Endothelial cell of umbilical vein (primary cell): ENCODE data around the gene ANKRD12. TPM values are rescaled to one million over a fixed set of nuclear protein-coding genes. Genes with fewer than 3 reads are reported as not detected.
"Not testable (repeated sequence)": the region's sequence is repeated elsewhere in the genome, so short reads cannot be mapped to it uniquely, and the experiment has no call there.

Experiments used
- BruUV-seq: library from RNA; stranded (reverse); fragments of 400-500 nt; replicated peaks from 2 replicates; lab custom pipeline; 2021; lab: Mats Ljungman, UMichigan
- CTCF ChIA-PET: fragments of 300-600, 350-600 bp; sonication (Branson Sonifier 250); formaldehyde crosslinking; loops from one replicate; lab custom pipeline; 2021; ENCODE audit warnings: antibody characterized with exemption, inconsistent platforms; lab: Charles Lee
- POLR2A ChIA-PET: fragments of 300-600, 350-600 bp; sonication (Branson Sonifier 250); formaldehyde crosslinking; loops from one replicate; lab custom pipeline; 2021; ENCODE audit warnings: antibody characterized with exemption, inconsistent platforms; lab: Charles Lee
- DNase-seq: peaks from one replicate; pipeline ENCODE4 v3.0.0-alpha.2; 2011; ENCODE audit warnings: low read depth, low spot score
- FAIRE-seq: peaks from 2 replicates; lab custom pipeline; 2011; peaks lifted over from hg19 to GRCh38; lab: Jason Lieb, UNC
- H2AFZ ChIP-seq: 2 replicates; pipeline ENCODE4 v1.6.0; 2012; ENCODE audit warnings: low read depth, low read length, control low read depth, inconsistent platforms
- H3K27ac ChIP-seq: 2 replicates; pipeline ENCODE4 v1.5.1; 2011; ENCODE audit warnings: low read depth, mild to moderate bottlenecking, control low read depth, low read length, moderate library complexity; ENCODE audit not compliant: insufficient read depth
- H3K27me3 ChIP-seq, 2 experiments: 2 replicates each; pipeline versions ENCODE4 v1.6.0 to v1.6.1; 2011; ENCODE audit warnings: low read length in 2 of 2, mixed read lengths in 1 of 2; ENCODE audit not compliant: control insufficient read depth in 2 of 2, insufficient read depth in 2 of 2
- H3K36me3 ChIP-seq, 2 experiments: 2 replicates in 1 of 2; 3 replicates in 1 of 2; pipeline ENCODE4 v1.5.1; 2011; ENCODE audit warnings: low read length in 2 of 2, mild to moderate bottlenecking in 1 of 2, moderate library complexity in 1 of 2; ENCODE audit not compliant: control insufficient read depth in 2 of 2, insufficient read depth in 2 of 2; ENCODE audit errors: extremely low read depth in 1 of 2
- H3K4me1 ChIP-seq: 3 replicates; pipeline ENCODE4 v1.5.1; 2011; ENCODE audit warnings: mild to moderate bottlenecking, low read length; ENCODE audit not compliant: control insufficient read depth, insufficient read depth; ENCODE audit errors: extremely low read depth
- H3K4me2 ChIP-seq: 2 replicates; pipeline ENCODE4 v1.6.1; 2011; ENCODE audit warnings: low read length, control low read depth, mixed read lengths; ENCODE audit not compliant: insufficient read depth
- H3K4me3 ChIP-seq, 3 experiments: fragments of 200-600 bp in 1 of 3; sonication (generic), shearing (Covaris generic) in 1 of 3; replicated peaks in 1 of 3; 2 replicates each; pipeline ENCODE4 v1.5.1; 2011 to 2016; ENCODE audit warnings: control low read depth in 3 of 3, low read length in 3 of 3, mild to moderate bottlenecking in 2 of 3, inconsistent platforms in 1 of 3, low read depth in 1 of 3, moderate library complexity in 1 of 3; ENCODE audit not compliant: insufficient read depth in 1 of 3
- H3K79me2 ChIP-seq: 2 replicates; pipeline ENCODE4 v1.6.0; 2012; ENCODE audit warnings: low read length, inconsistent platforms; ENCODE audit not compliant: control insufficient read depth, insufficient read depth
- H3K9ac ChIP-seq: replicated peaks from 2 replicates; pipeline ENCODE3; 2011; ENCODE audit warnings: low read length, control low read depth; ENCODE audit not compliant: insufficient read depth; ENCODE audit errors: extremely low read depth
- H3K9me1 ChIP-seq: replicated peaks from 3 replicates; pipeline ENCODE4 v1.6.0; 2011; ENCODE audit warnings: mild to moderate bottlenecking, low read length; ENCODE audit not compliant: control insufficient read depth, insufficient read depth; ENCODE audit errors: extremely low read depth
- H3K9me3 ChIP-seq: replicated peaks from 2 replicates; pipeline ENCODE4 v1.5.1; 2012; ENCODE audit warnings: low read length, inconsistent platforms; ENCODE audit not compliant: control insufficient read depth, insufficient read depth
- H4K20me1 ChIP-seq: replicated peaks from 2 replicates; pipeline ENCODE3; 2011; ENCODE audit warnings: mild to moderate bottlenecking, low read length; ENCODE audit not compliant: control insufficient read depth, insufficient read depth; ENCODE audit errors: extremely low read depth
- FOS ChIP-seq: IDR thresholded peaks from 2 replicates; pipeline ENCODE4 v1.6.1; 2011; ENCODE audit warnings: mild to moderate bottlenecking, low read length, moderate library complexity, borderline replicate concordance; ENCODE audit not compliant: insufficient read depth
- GATA2 ChIP-seq: IDR thresholded peaks from 2 replicates; pipeline ENCODE4 v1.7.0; 2011; ENCODE audit warnings: low read depth, mild to moderate bottlenecking, moderate library complexity, mixed read lengths, low read length; ENCODE audit not compliant: insufficient read length, insufficient read depth
- JUN ChIP-seq: IDR thresholded peaks from 2 replicates; pipeline ENCODE4 v1.6.1; 2011; ENCODE audit warnings: borderline replicate concordance, low read depth; ENCODE audit not compliant: insufficient read length, insufficient read depth
- MYC ChIP-seq: IDR thresholded peaks from one replicate; pipeline ENCODE4 v1.6.1; 2011; ENCODE audit warnings: mild to moderate bottlenecking, low read depth, low read length
- POLR2AphosphoS5 ChIP-seq: IDR thresholded peaks from 2 replicates; pipeline ENCODE4 v1.6.1; 2012; ENCODE audit warnings: low read depth, mild to moderate bottlenecking, control low read depth, low read length, moderate library complexity; ENCODE audit not compliant: insufficient read depth
- dilution Hi-C: fragments of 300-500 bp; cut with MboI; formaldehyde crosslinking; loops from one replicate; pipeline ENCODE4 v1.15.0; 2019; ENCODE audit warnings: low sequenced_read_pairs; ENCODE audit not compliant: extremely low pct_ligation_motif_present
- intact Hi-C: fragments of 100-400 bp; cut with micrococcal nuclease; formaldehyde crosslinking; loops from one replicate; pipeline ENCODE4 v1.10.0; 2022
- polyA plus RNA-seq, 4 experiments: library from polyadenylated mRNA; depleted of rRNA in 3 of 4; stranded (reverse) in 3 of 4; unstranded in 1 of 4; fragments of >200 nt; gene quantifications; 2 replicates each; pipeline versions ENCODE4 v1.2.1 to v1.2.3, GENCODE V29; 2011 to 2012; ENCODE audit warnings: missing spikeins in 1 of 4
- total RNA-seq: library from RNA; stranded (reverse); gene quantifications from 2 replicates; pipeline ENCODE4 v1.2.3, GENCODE V29; 2021
- TF ChIP-seq, protein P1 (sequence below): IDR thresholded peaks from 2 replicates; pipeline ENCODE4 v1.6.1; 2011; ENCODE audit not compliant: insufficient read depth, insufficient read length

Gene ANKRD12
- total and polyA plus RNA-seq, 2 donors (not counting 3 experiments of a cell fraction or from before 2014, with no cell fraction given): 1.5 to 25.4 TPM

GRCh38 chr18:9093109-9093508 lies 43.5 kb upstream of the ANKRD12 start:
- FAIRE-seq, POLR2A ChIA-PET, H3K79me2 ChIP-seq, H2AFZ ChIP-seq, H3K4me2 ChIP-seq, intact Hi-C loops, dilution Hi-C loops, CTCF ChIA-PET, H3K9me1 ChIP-seq, BruUV-seq, DNase-seq, H3K9ac ChIP-seq, H3K27ac ChIP-seq, H3K36me3 ChIP-seq, H3K9me3 ChIP-seq, H4K20me1 ChIP-seq, H3K27me3 ChIP-seq, H3K4me3 ChIP-seq: not testable (repeated sequence)
- H3K4me1 ChIP-seq: peaks cover 21% of the 10 kb centered on the region

- Histone ChIP-seq H3K4me3 (no peak overlapping the region), H3K27me3 (no peaks in the 10 kb centered on the region), H3K9ac (peak overlapping the region; percentile 56), H3K4me2 (peak overlapping the region; percentile 65), H2AFZ (peak overlapping the region; percentile 75), H3K4me1 (peaks cover 21% of the 10 kb centered on the region), H3K79me2 (no peaks in the 10 kb centered on the region), H3K9me1 (no peaks in the 10 kb centered on the region), H4K20me1 (no peaks in the 10 kb centered on the region), H3K27ac (peak overlapping the region; percentile 96), H3K9me3 (no peaks in the 10 kb centered on the region), H3K36me3 (no peaks in the 10 kb centered on the region)
- DNase-seq (peak; percentile 86), FAIRE-seq (peak; percentile 46)
- BruUV-seq: no TSS peak
- dilution Hi-C loops (no loop called here), intact Hi-C loops (loop anchor here (1.0 kb wide), 1 partner anchor 8 kb away; the partner anchor contains the start of gene NDUFV2)
- TF ChIP-seq MYC (no peak), GATA2 (no peak), JUN (peak; percentile 75), POLR2AphosphoS5 (no peak), FOS (peak; percentile 37)
- TF ChIP-seq, protein P1, sequence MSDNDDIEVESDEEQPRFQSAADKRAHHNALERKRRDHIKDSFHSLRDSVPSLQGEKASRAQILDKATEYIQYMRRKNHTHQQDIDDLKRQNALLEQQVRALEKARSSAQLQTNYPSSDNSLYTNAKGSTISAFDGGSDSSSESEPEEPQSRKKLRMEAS: no peak
- ChIA-PET CTCF (interaction anchor here (1.7 kb wide), 1 partner anchor 21 kb away, joined by 3 read pairs; no protein-coding TSS in a partner anchor), POLR2A (interaction anchor here (0.6 kb wide), 1 partner anchor 183 kb away, joined by 11 read pairs; no protein-coding TSS in a partner anchor)
These were observed 42.0 kb upstream of the ANKRD12 start for GRCh38 chr18:9094307-9095226.
